K562 (cell line): ENCODE data around the gene KIF26A. TPM values are rescaled to one million over a fixed set of nuclear protein-coding genes. Genes with fewer than 3 reads are reported as not detected.

Experiments
- FOXJ2 ChIP-seq: fragments of 200-800 bp; sonication (Bioruptor generic); IDR thresholded peaks from 2 replicates; pipeline ENCODE4 v1.6.1; 2016; ENCODE audit warnings: missing genetic modification characterization, missing compliant biosample characterization
- NFIC ChIP-seq: fragments of 450-650 bp; IDR thresholded peaks from 2 replicates; pipeline ENCODE4 v1.6.1; 2017; ENCODE audit warnings: mild to moderate bottlenecking, inconsistent platforms
- NFRKB ChIP-seq: fragments of 450-650 bp; IDR thresholded peaks from 2 replicates; pipeline ENCODE4 v1.6.1; 2016; ENCODE audit warnings: low read depth
- POLR3A ChIP-seq: IDR thresholded peaks from 2 replicates; pipeline ENCODE4 v1.6.1; 2011; ENCODE audit warnings: borderline replicate concordance, mild to moderate bottlenecking, moderate library complexity; ENCODE audit not compliant: insufficient read length, insufficient read depth; ENCODE audit errors: extremely low read depth
- ZNF436 ChIP-seq: fragments of 250-450, 450-650 bp; sonication (Bioruptor Pico); formaldehyde crosslinking; IDR thresholded peaks from 2 replicates; pipeline ENCODE4 v1.7.0; 2020; ENCODE audit warnings: mild to moderate bottlenecking
- polyA plus RNA-seq, 8 experiments: library from polyadenylated mRNA; depleted of rRNA in 4 of 8; stranded (reverse) in 5 of 8; unstranded in 3 of 8; fragments of >200 nt; fragmentation: Nextera tagmentation in 2 of 8; fragmentation: Illumina TruSeq in 1 of 8; extraction: Ambion mirVana in 2 of 8; extraction: Trizol in 1 of 8; gene quantifications; 2 replicates each; pipeline versions ENCODE4 v1.2.1 to v1.2.3, GENCODE V29; 2011 to 2014; ENCODE audit warnings: inconsistent platforms in 1 of 8, missing spikeins in 1 of 8
- total RNA-seq, 7 experiments: library from RNA; depleted of rRNA in 6 of 7; stranded (reverse); fragments of >200 nt in 6 of 7; fragmentation: Illumina TruSeq in 2 of 7; extraction: Trizol in 2 of 7; gene quantifications; 2 replicates each; pipeline versions ENCODE4 v1.2.1 to v1.2.3, GENCODE V29; 2011 to 2021; ENCODE audit warnings: low replicate concordance in 1 of 7
- TF ChIP-seq, protein P1 (sequence below), 2 experiments: fragments of 450-650 bp in 1 of 2; sonication (generic) in 1 of 2; formaldehyde crosslinking in 1 of 2; IDR thresholded peaks; 2 replicates each; pipeline versions ENCODE4 v1.7.1 to v1.9.0; 2016 to 2022; ENCODE audit warnings: inconsistent platforms in 1 of 2, mild to moderate bottlenecking in 1 of 2, missing genetic modification reagents in 1 of 2
- TF ChIP-seq, protein P2 (sequence below): fragments of 450-650 bp; formaldehyde crosslinking; IDR thresholded peaks from 2 replicates; pipeline ENCODE4 v1.4.0; 2020; ENCODE audit warnings: mild to moderate bottlenecking, moderate library complexity
- TF ChIP-seq, protein P3 (sequence below): fragments of 450-650 bp; formaldehyde crosslinking; IDR thresholded peaks from 2 replicates; pipeline ENCODE4 v1.4.0; 2022; ENCODE audit warnings: missing genetic modification characterization
- TF ChIP-seq, protein P4 (sequence below): sonication (generic); formaldehyde crosslinking; IDR thresholded peaks from 2 replicates; pipeline ENCODE4 v1.8.1; 2023; ENCODE audit warnings: mild to moderate bottlenecking, missing genetic modification reagents

KIF26A gene
- total and polyA plus RNA-seq, 9 of the 15 experiments (the other 6 are each of a cell fraction or from before 2014, with no cell fraction given), result 0.04 TPM; not detected in 8

DNA sequence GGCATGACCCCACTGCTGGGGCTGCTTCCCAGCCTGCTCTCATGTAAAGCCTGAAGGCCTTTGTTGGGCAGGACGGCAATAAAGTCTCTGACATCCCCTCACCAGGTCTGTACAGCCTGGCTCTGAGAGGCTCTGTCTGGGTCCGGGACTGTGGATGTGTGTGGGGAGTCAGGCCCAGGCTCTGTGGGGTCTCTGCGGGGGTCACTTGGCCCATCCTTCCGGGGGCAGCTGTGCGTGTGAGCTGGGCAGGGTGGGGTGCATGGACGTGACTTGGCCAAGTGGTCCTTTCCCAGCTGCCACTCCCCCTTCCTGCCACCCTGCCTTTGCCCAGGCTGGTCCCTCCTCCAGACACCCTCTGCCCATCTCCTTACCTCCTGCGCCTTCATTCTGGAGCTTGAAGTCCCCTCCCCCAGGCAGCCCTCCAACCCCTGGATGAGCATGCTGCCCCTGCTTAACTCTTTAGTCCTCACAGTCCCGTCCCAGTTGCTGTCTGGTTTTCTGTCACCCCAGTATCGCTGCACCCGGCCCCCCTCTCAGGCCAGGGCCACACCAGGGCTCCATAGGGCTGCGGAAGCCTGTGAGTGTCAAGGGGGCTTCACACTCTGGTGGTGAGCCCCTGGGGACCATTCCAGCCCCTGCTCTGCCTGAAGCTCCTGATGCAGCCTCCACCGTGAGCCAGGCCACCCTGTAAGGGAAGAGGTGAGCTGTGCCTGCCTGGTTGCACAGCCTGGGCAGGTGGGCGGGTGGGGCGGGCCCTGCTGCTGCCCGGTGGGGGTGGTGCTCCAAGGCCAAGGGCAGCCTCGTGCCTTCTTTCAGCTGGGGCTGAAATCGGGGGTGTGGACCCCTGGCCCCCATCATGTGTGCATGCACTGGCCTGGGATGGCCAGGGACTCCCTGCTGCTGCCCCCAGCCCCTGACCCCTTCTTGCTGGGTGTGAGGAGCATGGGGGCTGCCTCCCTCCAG lies 25.5 kb upstream of the KIF26A start (continued):
- TF ChIP-seq, protein P1, sequence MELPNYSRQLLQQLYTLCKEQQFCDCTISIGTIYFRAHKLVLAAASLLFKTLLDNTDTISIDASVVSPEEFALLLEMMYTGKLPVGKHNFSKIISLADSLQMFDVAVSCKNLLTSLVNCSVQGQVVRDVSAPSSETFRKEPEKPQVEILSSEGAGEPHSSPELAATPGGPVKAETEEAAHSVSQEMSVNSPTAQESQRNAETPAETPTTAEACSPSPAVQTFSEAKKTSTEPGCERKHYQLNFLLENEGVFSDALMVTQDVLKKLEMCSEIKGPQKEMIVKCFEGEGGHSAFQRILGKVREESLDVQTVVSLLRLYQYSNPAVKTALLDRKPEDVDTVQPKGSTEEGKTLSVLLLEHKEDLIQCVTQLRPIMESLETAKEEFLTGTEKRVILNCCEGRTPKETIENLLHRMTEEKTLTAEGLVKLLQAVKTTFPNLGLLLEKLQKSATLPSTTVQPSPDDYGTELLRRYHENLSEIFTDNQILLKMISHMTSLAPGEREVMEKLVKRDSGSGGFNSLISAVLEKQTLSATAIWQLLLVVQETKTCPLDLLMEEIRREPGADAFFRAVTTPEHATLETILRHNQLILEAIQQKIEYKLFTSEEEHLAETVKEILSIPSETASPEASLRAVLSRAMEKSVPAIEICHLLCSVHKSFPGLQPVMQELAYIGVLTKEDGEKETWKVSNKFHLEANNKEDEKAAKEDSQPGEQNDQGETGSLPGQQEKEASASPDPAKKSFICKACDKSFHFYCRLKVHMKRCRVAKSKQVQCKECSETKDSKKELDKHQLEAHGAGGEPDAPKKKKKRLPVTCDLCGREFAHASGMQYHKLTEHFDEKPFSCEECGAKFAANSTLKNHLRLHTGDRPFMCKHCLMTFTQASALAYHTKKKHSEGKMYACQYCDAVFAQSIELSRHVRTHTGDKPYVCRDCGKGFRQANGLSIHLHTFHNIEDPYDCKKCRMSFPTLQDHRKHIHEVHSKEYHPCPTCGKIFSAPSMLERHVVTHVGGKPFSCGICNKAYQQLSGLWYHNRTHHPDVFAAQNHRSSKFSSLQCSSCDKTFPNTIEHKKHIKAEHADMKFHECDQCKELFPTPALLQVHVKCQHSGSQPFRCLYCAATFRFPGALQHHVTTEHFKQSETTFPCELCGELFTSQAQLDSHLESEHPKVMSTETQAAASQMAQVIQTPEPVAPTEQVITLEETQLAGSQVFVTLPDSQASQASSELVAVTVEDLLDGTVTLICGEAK (IDR thresholded peaks at IDR 0.05), result no peak
- TF ChIP-seq, protein P1 (CRISPR knock-in tag; IDR thresholded peaks at IDR 0.05), result no peak
- TF ChIP-seq NFRKB (no peak), FOXJ2 (tag) (no peak), POLR3A (no peak), ZNF436 (no peak), NFIC (no peak)
- TF ChIP-seq, protein P2, sequence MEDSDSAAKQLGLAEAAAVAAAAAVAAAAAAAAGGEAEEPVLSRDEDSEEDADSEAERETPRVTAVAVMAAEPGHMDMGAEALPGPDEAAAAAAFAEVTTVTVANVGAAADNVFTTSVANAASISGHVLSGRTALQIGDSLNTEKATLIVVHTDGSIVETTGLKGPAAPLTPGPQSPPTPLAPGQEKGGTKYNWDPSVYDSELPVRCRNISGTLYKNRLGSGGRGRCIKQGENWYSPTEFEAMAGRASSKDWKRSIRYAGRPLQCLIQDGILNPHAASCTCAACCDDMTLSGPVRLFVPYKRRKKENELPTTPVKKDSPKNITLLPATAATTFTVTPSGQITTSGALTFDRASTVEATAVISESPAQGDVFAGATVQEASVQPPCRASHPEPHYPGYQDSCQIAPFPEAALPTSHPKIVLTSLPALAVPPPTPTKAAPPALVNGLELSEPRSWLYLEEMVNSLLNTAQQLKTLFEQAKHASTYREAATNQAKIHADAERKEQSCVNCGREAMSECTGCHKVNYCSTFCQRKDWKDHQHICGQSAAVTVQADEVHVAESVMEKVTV (CRISPR knock-in tag), result no peak
- TF ChIP-seq, protein P3, sequence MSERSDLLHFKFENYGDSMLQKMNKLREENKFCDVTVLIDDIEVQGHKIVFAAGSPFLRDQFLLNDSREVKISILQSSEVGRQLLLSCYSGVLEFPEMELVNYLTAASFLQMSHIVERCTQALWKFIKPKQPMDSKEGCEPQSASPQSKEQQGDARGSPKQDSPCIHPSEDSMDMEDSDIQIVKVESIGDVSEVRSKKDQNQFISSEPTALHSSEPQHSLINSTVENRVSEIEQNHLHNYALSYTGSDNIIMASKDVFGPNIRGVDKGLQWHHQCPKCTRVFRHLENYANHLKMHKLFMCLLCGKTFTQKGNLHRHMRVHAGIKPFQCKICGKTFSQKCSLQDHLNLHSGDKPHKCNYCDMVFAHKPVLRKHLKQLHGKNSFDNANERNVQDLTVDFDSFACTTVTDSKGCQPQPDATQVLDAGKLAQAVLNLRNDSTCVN (CRISPR knock-in tag), result no peak
- TF ChIP-seq, protein P4, sequence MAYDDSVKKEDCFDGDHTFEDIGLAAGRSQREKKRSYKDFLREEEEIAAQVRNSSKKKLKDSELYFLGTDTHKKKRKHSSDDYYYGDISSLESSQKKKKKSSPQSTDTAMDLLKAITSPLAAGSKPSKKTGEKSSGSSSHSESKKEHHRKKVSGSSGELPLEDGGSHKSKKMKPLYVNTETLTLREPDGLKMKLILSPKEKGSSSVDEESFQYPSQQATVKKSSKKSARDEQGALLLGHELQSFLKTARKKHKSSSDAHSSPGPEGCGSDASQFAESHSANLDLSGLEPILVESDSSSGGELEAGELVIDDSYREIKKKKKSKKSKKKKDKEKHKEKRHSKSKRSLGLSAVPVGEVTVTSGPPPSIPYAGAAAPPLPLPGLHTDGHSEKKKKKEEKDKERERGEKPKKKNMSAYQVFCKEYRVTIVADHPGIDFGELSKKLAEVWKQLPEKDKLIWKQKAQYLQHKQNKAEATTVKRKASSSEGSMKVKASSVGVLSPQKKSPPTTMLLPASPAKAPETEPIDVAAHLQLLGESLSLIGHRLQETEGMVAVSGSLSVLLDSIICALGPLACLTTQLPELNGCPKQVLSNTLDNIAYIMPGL, result no peak
